Measurements from ENCODE around the gene ATP5PD.

ATP5PD gene

DNA sequence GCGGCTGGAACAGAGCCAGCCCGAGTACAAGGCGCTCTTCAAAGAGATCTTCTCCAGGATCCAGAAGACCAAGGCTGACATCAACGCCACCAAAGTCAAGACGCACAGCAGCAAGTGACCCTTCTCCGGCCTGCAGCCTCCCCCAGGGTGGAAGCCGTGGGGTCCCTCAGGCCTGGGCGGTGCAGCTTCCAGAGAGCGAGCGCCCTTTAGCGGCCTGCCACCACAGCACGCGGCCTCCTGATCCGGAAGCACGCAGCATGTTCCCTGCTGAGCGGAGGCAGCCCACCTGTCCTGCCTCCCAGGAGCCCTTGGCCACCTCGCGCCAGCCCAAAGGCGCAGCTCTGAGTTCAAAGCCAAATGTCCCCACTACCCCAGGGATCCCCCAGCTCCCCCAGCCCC lies 42.8 kb downstream of the ATP5PD start:
- TF ChIP-seq POLR2AphosphoS5 (IDR thresholded peaks at IDR 0.05; ENCODE audit: low read depth, low read length) (no peak), TAF1 (IDR thresholded peaks at IDR 0.05; ENCODE audit: borderline replicate concordance, insufficient read depth, low read length) (no peak), SIN3A (IDR thresholded peaks at IDR 0.05; ENCODE audit: borderline replicate concordance, insufficient read depth, low read length) (no peak), FOXP2 (optimal IDR thresholded peaks at IDR 0.05; ENCODE audit: borderline replicate concordance, extremely low read depth, extremely low read length, insufficient read depth) (no peak)
- TF ChIP-seq, protein P1, sequence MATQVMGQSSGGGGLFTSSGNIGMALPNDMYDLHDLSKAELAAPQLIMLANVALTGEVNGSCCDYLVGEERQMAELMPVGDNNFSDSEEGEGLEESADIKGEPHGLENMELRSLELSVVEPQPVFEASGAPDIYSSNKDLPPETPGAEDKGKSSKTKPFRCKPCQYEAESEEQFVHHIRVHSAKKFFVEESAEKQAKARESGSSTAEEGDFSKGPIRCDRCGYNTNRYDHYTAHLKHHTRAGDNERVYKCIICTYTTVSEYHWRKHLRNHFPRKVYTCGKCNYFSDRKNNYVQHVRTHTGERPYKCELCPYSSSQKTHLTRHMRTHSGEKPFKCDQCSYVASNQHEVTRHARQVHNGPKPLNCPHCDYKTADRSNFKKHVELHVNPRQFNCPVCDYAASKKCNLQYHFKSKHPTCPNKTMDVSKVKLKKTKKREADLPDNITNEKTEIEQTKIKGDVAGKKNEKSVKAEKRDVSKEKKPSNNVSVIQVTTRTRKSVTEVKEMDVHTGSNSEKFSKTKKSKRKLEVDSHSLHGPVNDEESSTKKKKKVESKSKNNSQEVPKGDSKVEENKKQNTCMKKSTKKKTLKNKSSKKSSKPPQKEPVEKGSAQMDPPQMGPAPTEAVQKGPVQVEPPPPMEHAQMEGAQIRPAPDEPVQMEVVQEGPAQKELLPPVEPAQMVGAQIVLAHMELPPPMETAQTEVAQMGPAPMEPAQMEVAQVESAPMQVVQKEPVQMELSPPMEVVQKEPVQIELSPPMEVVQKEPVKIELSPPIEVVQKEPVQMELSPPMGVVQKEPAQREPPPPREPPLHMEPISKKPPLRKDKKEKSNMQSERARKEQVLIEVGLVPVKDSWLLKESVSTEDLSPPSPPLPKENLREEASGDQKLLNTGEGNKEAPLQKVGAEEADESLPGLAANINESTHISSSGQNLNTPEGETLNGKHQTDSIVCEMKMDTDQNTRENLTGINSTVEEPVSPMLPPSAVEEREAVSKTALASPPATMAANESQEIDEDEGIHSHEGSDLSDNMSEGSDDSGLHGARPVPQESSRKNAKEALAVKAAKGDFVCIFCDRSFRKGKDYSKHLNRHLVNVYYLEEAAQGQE (IDR thresholded peaks at IDR 0.05; ENCODE audit: insufficient read depth in 1 of 2, low read depth in 2 of 2, low read length in 2 of 2): no peak

- TF ChIP-seq TAF1 (IDR thresholded peaks at IDR 0.05; ENCODE audit: borderline replicate concordance, insufficient read depth, low read length) (no peak), POLR2AphosphoS5 (IDR thresholded peaks at IDR 0.05; ENCODE audit: low read depth, low read length) (no peak), SIN3A (IDR thresholded peaks at IDR 0.05; ENCODE audit: borderline replicate concordance, insufficient read depth, low read length) (no peak), FOXP2 (optimal IDR thresholded peaks at IDR 0.05; ENCODE audit: borderline replicate concordance, extremely low read depth, extremely low read length, insufficient read depth) (no peak)
- TF ChIP-seq, protein P1 (IDR thresholded peaks at IDR 0.05; ENCODE audit: insufficient read depth in 1 of 2, low read depth in 2 of 2, low read length in 2 of 2): no peak
Observed at GRCh38 chr17:75003070-75003956, 43.5 kb downstream of the ATP5PD start.

DNA sequence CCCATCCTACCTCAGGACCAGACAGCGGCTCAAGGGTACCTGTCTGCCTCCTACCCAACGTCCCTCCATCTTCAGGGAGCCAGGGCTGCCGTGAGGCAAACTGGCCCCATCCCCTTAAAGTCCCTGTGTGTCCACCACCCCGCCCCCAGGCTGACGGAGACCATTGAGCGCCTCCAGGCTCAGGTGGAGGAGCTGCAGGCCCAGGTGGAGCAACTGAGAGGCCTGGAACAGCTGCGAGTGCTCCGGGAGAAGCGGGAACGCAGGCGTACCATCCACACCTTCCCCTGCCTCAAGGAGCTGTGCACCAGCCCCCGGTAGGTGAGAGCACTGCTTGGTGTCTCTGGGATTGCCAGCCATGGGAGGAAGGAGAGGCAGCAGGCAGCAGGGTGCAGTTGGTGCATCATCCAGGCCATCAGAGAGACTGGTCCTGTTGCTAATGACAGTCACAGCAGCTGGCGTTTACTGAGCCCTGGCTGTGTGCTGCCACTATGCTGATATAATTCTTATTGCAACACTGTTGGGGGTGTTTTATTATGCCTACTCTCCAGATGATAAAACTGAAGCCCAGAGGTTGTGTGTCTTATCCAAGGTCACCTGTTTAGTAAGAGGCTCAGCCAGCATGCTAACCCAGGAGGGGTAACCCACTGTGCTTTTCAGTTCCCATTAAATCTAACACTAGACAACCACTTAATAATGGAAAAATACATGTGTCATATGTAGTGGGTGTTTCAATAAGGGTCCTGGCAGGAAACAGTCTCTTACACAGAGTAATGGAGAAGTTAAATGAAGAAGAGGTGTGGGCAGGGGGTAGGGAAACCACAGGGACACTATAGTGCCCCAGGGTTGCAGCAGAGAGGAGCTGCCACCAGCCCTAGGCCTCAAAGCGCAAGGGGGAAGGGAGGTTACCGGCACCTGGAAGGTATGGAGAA lies 44.6 kb downstream of the ATP5PD start:
- no peak for TF ChIP-seq TAF1 (IDR thresholded peaks at IDR 0.05; ENCODE audit: borderline replicate concordance, insufficient read depth, low read length)
- TF ChIP-seq, protein P1 (IDR thresholded peaks at IDR 0.05; ENCODE audit: insufficient read depth in 1 of 2, low read depth in 2 of 2, low read length in 2 of 2): no peak
- TF ChIP-seq SIN3A (IDR thresholded peaks at IDR 0.05; ENCODE audit: borderline replicate concordance, insufficient read depth, low read length): no peak
- TF ChIP-seq FOXP2 (optimal IDR thresholded peaks at IDR 0.05; ENCODE audit: borderline replicate concordance, extremely low read depth, extremely low read length, insufficient read depth): no peak

DNA sequence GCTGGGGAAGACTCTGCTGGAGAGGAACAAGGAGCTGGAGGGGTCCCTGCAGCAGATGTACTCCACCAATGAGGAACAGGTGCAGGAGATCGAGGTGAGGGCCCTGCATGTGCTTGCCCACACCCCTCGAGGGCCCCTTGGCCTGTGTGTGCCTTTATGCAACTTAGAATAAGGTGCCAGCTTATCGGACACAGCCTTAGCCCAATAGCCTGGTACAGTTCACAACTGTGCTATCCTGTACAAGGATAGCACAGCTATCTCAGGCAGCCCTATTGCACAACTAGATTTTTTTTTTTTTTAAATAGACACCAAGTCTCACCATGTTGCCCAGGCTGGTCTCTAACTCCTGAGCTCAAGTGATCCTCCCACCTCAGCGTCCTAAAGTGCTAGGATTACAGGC lies 47.2 kb downstream of the ATP5PD start:
- no peak for TF ChIP-seq TAF1 (IDR thresholded peaks at IDR 0.05; ENCODE audit: borderline replicate concordance, insufficient read depth, low read length)
- TF ChIP-seq, protein P1 (IDR thresholded peaks at IDR 0.05; ENCODE audit: insufficient read depth in 1 of 2, low read depth in 2 of 2, low read length in 2 of 2): no peak
- TF ChIP-seq SIN3A (IDR thresholded peaks at IDR 0.05; ENCODE audit: borderline replicate concordance, insufficient read depth, low read length): no peak
- no peak for TF ChIP-seq FOXP2 (optimal IDR thresholded peaks at IDR 0.05; ENCODE audit: borderline replicate concordance, extremely low read depth, extremely low read length, insufficient read depth)
- no peak for TF ChIP-seq POLR2AphosphoS5 (IDR thresholded peaks at IDR 0.05; ENCODE audit: low read depth, low read length)
